HG03108 (cell line): Measurements from ENCODE around the gene NCKAP5.
"Not testable (repeated sequence)": the region's sequence is repeated elsewhere in the genome, so short reads cannot be mapped to it uniquely, and the experiment has no call there.

Experiments used
- ATAC-seq: cut with Tn5 transposase; IDR thresholded peaks from one replicate; pipeline ENCODE4 v1.9.1; 2021; ENCODE audit warnings: moderate library complexity; ENCODE audit not compliant: unreplicated experiment

NCKAP5 gene

DNA sequence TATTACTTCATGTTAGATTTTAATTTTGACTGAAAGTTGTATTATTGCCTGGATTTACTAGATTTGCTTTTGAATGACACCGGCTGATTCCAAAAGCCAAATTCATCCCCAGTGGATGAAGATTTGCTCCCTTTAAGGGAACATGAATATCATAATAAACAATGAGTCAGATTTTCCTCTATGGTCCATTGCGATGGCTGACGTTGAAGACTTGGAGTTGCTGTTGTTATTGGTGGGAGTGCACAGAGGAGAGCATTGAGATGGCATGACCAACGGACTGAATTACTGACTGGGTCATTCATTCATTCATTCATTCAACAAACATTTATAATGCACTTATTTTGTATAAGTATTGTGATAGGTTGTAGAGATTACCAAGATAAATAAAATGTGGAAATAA lies 864.9 kb downstream of the NCKAP5 start:
- ATAC-seq: no peak

DNA sequence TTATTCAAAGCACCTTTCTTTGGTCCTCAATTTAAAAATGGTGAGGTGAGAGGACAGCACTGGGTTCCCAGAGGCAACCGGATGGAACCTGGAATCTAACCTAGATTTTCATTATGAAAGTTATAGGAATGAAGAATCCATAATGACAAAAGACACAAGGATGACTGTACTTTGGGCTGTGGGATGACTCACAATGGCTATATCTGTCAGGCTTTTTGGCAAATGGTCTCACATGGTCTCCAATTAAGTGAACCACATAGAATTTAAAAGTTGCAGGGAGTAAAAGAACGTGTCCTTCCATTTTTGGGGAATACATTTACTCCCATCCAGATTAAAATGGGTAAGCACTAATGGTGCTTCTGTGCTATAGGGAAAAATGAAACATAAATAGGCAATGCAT lies 866.5 kb downstream of the NCKAP5 start:
- ATAC-seq: no peak

DNA sequence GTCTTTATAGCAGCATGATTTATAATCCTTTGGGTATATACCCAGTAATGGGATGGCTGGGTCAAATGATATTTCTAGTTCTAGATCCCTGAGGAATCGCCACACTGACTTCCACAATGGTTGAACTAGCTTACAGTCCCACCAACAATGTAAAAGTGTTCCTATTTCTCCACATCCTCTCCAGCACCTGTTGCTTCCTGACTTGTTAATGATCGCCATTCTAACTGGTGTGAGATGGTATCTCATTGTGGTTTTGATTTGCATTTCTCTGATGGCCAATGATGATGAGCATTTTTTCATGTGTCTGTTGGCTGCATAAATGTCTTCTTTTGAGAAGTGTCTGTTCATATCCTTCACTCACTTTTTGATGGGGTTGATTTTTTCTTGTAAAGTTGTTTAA lies 868.5 kb downstream of the NCKAP5 start:
- ATAC-seq: not testable (repeated sequence)

DNA sequence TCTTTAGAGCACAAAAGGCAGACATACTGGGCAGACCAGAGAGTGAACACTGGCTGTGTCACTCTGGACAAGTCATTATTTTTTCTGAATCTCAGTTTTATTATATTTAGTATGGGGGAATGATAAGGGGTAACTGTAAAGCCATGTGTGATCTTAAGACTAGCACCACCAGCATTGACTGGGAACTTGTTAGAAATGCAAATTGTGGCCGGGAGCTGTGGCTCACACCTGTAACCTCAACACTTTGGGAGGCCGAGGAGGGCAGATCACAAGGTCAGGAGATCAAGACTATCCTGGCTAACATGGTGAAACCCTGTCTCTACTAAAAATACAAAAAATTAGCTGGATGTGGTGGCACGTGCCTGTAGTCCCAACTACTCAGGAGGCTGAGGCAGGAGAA lies 869.9 kb downstream of the NCKAP5 start:
- not testable (repeated sequence) for ATAC-seq

DNA sequence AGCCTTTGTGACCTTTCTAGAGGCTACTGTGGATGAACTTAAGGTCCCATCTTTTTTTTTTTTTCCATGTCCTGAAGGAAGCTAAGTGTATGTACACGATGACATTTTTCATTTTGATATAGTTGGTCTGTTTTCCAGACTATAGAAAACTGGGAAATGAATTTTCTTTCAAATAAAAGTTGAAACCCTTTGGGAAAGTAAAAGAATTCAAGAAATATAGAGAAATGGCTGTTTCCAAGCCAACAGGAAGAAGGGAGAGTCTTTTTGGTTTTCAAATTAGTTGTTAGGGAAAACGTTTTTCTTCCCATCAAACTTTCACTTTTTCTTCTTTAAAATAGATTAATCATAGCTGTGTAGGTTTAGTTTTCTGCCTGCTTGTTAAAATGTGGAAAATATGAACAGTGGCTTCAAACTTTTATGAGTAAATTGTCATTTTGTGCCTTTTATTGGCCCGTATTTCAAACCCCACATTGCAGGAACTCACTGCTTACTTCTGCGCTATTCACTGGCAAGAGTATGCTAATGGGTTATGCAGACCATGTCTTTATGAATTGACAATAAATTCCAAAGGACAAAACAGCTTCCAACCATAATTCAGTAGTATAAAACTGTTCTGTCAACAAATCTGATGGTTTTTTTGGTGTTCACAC lies 870.6 kb downstream of the NCKAP5 start:
- no peak for ATAC-seq

DNA sequence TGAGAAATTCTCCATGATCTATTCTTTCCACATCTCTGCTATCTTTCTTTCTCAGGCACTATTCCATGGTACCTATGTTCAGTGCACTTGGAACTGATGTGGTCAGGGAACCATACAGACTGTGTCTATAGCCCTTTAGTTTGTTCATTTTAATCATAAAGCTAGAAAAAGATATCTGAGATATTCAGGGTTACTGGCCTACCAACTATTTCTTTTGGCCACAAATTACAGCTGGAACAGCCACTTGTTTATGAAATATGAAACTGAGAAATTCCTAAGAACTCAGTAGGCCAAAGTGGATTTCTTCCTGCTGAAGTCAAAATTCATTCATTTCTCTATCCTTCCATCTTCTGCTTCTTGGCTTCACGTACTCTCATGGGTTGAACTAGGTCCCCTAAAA lies 875.4 kb downstream of the NCKAP5 start:
- ATAC-seq: no peak

DNA sequence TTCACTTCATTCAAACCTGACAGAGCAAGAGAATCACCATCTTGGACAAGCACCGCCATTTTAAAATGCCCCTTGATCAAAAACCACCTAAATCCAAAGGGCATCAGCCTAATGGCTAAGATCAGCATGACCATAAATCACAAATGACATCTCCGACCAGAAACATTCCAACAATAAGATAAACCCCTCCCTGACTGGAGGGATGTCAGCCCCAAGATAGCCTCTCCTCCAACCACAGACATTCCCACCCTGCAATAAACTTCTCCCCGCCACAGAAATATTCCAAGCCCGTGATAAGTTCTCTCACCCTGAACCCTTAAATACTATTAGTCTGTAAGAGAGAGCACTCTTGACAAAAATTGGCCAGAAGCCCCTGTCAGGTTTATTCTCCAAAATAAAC lies 876.7 kb downstream of the NCKAP5 start:
- ATAC-seq: no peak

DNA sequence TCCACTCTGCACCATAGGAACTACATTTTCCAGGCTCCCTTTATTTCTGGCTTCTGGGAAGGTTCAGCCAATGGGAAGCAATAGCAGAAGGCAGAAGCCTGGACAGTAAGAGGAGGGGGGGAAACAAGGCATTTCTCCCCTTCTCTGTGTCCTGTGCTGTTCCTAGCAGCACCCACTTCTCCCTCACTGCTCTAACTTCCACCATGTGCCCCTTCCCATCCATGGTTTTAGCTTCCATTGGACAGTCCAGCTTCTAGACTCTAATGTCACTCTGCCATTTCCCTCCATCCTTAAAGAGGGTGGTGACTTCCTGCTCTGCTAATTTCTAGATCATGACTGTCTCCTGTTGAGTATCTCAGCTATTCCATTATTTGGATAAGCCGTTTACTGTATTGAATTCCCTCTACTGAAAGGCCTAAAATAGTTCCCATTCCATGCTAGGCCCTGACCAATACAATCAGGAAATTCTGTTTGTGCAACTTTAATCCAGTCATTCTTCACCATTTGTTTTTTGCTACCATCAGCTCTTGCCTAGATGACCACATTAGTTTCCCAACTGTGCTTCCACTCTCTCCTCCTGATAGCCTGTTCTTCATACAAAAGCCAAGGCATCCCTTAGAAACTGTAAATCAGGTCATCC lies 877.5 kb downstream of the NCKAP5 start:
- no peak for ATAC-seq

DNA sequence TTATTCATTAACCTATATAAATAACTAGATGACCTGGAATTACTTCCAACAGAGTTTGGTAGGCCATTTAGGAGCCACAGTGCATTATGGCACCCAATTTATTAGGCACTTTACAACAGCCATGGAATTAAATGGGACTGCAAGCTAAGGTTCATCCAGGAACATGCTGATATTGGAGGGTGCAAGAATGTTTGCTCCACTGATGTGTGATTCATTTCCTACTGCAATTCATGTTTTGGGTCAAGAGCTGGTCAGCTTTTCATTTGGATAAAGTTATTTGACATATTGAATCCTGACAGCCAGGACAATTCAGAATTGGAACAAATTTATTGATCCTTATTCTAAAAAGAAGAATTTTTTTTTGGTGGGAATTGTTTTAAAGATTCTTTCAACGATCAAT lies 886.5 kb downstream of the NCKAP5 start:
- no peak for ATAC-seq

DNA sequence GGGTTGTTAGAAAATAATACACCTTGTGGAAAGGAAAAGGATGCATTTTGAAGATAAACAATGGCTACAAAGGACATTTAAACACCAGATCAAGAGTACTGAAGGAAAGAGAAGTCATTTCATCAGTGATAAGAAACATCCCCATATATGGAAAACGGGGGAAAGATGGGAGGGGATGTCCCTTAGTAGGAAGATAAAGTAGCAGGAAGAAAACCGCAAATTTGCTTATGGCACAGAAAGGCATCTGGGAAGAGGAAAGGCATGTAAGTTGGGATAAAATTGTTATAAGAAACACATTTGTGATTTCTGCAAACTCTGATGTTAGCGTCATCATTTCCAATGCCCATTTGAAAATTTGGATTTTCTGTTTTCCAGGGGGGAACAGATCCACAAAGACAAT lies 887.7 kb downstream of the NCKAP5 start:
- no peak for ATAC-seq

DNA sequence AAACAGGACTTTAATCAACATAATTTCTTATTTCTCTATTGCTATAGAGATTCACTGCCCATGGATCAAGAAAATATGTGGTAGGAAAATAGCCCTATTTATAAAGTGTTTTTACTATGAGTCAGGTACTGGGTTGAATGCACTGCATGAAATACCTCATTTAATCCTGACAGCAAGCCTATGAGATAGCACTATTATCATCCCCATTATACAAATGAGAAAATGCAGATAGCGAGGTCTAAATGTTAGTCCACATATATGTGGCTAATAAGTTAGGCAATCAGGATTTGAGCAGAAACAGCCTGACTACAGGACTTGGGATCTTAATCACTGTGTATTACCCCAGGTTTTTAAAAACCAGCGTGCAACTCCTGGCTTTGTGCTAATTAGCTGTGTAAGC lies 889.8 kb downstream of the NCKAP5 start:
- no peak for ATAC-seq

DNA sequence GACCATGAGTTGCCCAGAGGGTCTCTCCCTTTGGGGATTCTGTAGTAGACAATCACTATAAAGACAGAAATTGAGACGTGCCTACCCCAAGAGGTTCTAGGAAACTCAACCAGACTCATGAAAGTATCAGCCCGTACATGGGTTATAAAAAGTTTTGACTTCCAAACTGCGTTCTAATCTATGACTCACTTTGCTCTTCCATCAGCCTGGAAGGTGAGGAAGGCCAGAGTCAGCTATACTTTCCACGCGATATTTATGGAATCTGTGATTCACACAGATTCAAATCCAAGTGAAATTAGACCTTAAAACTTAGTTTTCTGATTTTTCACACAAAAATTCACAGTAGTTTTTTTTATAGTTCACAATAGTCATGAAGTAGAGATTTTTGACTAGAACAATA lies 890.6 kb downstream of the NCKAP5 start:
- ATAC-seq: no peak

DNA sequence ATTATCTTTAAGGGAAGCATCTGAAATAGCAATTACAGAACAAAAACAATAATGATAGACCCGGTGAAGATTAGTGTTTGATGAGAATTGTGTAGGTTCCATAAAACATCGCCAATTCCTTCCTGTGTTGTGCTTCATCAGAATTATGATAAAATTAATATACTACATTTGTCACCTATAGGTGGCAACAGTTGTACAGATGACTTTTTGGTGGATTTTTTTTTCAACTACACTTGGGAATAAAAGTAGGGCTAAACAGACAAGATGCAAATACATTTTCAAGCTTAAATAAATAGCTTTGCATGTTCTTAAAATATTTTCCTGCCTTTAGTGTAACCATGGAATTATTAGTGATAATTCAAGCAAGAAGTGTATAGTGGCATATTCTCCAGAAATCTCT lies 891.3 kb downstream of the NCKAP5 start:
- ATAC-seq: no peak

DNA sequence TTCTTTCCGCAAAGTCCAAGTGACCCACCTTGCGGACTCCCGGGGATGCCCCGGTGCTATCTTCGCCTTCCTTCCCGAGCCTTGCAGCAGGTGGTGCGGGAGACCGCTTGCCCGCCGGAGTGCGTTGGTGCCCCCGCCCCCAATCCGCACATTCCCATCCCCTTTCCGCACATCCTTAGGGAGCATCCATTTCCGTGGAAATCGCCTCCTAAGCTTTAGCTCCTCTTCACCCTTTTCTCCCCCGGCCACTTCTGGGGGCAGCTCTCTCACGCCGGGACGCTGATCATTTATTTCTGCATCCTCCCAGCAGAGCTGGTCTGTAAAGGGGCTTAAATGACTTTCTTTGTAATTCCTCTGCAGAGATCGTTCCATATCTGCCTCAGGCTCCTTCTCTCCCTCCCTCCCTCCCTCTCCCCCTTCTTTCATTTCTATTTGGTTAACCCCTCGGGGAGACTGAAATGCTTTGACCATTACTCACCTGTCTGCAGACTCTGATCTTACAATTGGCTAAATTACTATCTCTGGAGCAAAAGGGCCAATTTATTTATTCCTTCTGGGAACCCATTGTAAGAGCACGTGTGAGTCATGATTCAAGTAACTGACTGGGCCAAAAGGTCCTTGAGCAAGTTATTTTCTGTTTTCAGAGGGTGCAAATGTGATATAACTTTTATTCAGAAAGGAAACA lies 897.0 kb downstream of the NCKAP5 start:
- no peak for ATAC-seq

DNA sequence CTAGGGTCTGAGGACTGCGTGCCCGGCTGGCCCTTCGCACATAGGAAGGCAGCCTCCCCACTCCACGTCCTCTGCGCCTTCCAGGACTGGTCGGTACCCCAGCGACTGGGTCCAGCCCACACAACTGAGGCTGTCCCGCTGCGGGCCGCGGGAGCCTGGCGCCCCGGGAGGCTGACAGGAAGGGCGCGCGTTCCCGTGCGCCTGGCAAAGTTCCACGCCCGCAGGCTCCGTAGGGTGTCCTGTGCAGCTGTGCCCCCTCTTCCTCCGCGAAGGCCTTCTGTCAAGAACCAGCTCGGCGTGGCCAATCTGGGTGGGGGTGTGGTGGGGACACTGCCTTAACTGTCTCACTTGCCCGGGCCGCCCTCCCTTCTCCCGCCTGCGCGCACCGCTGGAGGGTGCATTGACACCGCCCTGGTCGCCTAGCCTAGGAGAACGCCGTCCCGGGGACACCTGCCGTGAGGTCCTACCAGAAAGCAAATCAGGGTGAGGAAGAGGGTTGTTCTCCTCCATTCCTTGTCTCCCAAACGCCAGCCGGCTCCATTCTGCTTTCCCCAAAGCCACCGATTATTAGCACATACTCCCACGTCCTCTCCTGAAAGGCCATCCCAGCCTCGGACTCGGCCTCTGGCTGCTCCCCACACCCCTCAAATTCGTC lies 897.6 kb downstream of the NCKAP5 start:
- ATAC-seq: no peak

DNA sequence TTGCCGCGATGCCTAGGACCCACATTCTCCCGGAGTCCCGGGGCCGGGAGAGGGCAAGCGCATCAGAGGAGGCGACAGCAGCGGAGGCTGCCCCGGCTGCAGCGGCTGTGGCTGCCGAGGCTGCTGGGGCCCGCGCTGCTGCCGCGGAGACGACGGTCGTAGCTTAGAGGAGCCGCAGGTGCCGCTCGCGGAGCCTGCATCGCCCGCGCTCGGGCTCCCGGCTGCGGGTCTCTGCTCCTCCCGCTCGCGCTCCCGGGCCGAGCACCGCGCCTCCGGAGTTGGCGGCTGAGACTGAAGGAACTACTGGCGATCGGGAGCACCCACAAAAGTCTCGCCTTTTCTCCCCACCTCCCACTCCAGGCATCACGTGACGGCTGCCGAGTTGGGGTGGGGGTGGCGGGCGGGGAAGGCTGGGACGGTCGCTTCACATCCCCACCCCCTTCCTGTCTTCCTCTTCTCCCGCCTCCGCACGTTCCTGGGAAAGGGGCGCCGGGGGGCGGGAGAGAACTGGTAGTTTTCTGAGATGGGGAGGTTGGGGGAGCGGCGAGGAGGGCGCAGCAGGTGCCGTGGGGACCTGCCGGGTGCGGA lies 898.3 kb downstream of the NCKAP5 start, which contains the start of gene LYPD1:
TSS of gene LYPD1 (minus strand) at position 298 of the 588 bp plus-strand sequence. CDS start at position 25, 273 bp downstream.
- ATAC-seq: no peak

DNA sequence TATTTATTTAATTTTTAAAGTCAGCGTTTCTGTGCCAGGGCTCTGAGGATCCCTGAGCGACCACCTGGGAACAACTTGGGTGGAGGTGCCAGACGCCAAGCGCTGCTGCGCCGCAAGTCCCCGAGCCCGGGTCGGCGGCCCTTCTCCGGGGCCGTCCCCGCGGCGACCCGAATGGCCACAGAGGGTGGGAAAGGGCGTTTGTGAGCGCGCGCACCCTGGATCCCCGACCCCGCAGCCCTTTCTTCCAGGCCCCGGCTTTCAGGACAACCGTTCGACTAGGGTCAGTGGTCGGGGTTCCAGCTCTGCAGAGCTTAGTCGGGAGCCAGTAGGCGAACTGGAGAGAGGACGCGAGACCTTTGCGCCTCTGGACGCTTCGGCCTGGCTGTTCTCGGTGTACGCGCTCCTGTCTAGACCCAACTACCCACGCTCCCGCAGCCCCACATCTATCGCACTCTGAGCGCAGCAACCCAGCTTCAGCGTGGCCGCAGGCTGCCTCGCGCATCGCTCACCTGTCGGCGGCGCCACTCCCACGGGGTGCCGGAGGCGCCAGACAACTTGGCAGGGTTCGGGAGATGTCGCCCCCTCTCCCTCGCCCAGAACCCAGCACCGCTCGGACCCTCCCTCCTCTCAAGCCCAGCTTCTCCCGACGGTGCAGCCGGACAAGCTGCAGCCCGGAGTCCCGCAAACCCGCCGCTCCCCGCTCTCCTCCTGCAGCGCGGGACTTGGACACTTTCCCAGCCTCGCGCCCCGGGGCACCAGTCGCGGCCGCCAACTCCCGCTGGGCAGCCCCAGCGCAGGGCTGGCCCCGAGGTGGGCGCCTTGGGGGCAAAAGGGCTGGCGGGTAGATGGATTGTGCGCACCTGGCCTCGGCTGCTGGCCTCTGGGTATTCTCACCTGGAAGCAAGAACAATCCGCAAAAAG lies 899.0 kb downstream of the NCKAP5 start:
- no peak for ATAC-seq

DNA sequence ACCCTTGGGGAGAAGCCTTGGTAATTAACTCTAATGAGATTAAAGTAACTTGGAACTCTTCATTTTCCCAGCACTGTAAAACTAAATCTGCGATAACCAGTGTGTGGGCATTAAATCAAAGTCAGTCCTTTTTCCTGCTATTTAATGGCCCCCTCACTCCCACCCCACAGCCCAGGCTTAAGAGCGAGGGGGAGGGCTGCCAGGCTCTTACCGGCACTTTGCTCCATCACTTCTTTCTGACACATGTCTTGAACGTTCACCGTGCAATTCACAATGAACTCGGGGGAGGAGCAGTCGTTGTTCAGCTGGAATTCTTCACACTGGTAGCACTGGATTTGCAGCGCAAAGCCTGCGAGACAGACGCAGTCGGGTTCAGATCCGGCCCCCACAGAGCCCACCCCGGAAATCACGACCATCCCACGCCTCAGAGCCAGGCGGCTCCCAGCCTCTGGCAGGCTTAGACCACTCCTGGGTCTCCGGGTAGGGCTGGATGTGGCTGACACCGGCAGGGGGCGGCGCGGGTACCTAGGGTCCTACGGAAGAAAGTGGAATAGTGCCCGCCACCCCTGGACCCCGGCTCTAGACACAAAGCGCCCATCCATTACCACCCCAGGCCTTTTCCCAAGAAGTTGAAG lies 900.0 kb downstream of the NCKAP5 start:
- no peak for ATAC-seq

DNA sequence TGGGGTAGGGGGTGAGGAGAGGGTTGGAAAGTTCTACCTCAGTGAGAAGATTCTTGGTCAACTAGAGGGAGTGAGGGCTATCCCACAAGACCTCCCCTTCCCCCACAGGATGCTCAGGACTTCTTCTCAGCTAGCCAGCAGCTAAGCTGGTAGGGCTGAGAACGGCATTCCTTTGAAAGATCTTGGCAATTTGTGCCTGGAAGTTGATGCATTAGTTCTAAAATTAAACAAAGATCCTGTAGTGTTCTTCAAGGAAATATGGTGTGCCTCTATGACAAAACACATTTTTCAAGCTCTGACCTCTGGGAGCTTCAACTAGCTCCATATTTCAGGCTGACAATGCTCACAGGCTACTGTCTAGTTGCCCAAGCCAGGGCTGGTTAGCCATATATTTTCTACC lies 900.6 kb downstream of the NCKAP5 start:
- no peak for ATAC-seq
